HEK293 (cell line): ENCODE results near the gene ADCY3.

Experiments used
- CTCF ChIA-PET: fragments of 350-600 bp; formaldehyde crosslinking; extraction: SDS; loops from one replicate; lab custom pipeline; 2021; ENCODE audit warnings: antibody characterized with exemption; lab: Yijun Ruan, JAX
- POLR2A ChIA-PET: fragments of 300-600 bp; formaldehyde crosslinking; extraction: SDS; loops from one replicate; lab custom pipeline; 2020; ENCODE audit warnings: antibody characterized with exemption, inconsistent platforms; lab: Yijun Ruan, JAX
- H3K27ac ChIP-seq: fragments of 200-500 bp; sonication (Bioruptor generic); 2 replicates; pipeline ENCODE4 v1.5.1; 2014; ENCODE audit warnings: low read depth, low read length, control low read depth, inconsistent platforms; ENCODE audit errors: extremely low read depth
- H3K36me3 ChIP-seq, 2 experiments: fragments of 200-500 bp in 1 of 2; sonication (Bioruptor generic) in 1 of 2; 1 replicate in 1 of 2; 2 replicates in 1 of 2; pipeline ENCODE4 v1.5.1; 2014 to 2017; ENCODE audit warnings: inconsistent platforms in 2 of 2, low read length in 2 of 2; ENCODE audit not compliant: control insufficient read depth in 2 of 2, insufficient read depth in 1 of 2
- H3K4me1 ChIP-seq: fragments of 200-500 bp; sonication (Bioruptor generic); 2 replicates; pipeline ENCODE4 v1.5.1; 2014; ENCODE audit warnings: mild to moderate bottlenecking, low read length, inconsistent platforms; ENCODE audit not compliant: control insufficient read depth, insufficient read depth
- H3K4me3 ChIP-seq: 2 replicates; pipeline ENCODE4 v1.5.1; 2011; ENCODE audit warnings: low read depth, mild to moderate bottlenecking, control low read depth, low read length, moderate library complexity
- H3K9me3 ChIP-seq: fragments of 200-500 bp; sonication (Bioruptor generic); 2 replicates; pipeline ENCODE4 v1.5.1; 2014; ENCODE audit warnings: low read depth, low read length, inconsistent platforms; ENCODE audit not compliant: control insufficient read depth, insufficient read depth
- EGR2 ChIP-seq: fragments of 450-650 bp; formaldehyde crosslinking; IDR thresholded peaks from 2 replicates; pipeline ENCODE4 v1.5.1; 2016; ENCODE audit warnings: low read depth, missing biosample characterization, missing genetic modification characterization
- KLF1 ChIP-seq: fragments of 450-650 bp; formaldehyde crosslinking; IDR thresholded peaks from 2 replicates; pipeline ENCODE4 v1.5.1; 2016; ENCODE audit warnings: missing biosample characterization, missing genetic modification characterization
- KLF16 ChIP-seq: fragments of 450-650 bp; formaldehyde crosslinking; IDR thresholded peaks from 2 replicates; pipeline ENCODE4 v1.5.1; 2017; ENCODE audit warnings: missing biosample characterization, missing genetic modification characterization
- KLF9 ChIP-seq: fragments of 450-650 bp; formaldehyde crosslinking; IDR thresholded peaks from 2 replicates; pipeline ENCODE4 v1.5.1; 2016; ENCODE audit warnings: missing biosample characterization, missing genetic modification characterization, low read depth
- MYNN ChIP-seq: fragments of 450-650 bp; formaldehyde crosslinking; IDR thresholded peaks from 2 replicates; pipeline ENCODE4 v1.5.1; 2016; ENCODE audit warnings: missing biosample characterization, missing genetic modification characterization, borderline replicate concordance
- SALL2 ChIP-seq: fragments of 450-650 bp; formaldehyde crosslinking; IDR thresholded peaks from 2 replicates; pipeline ENCODE4 v1.5.0; 2017; ENCODE audit warnings: missing biosample characterization, mild to moderate bottlenecking, missing genetic modification characterization, borderline replicate concordance
- ZBTB1 ChIP-seq: fragments of 450-650 bp; formaldehyde crosslinking; IDR thresholded peaks from 2 replicates; pipeline ENCODE4 v1.5.1; 2016; ENCODE audit warnings: missing biosample characterization, missing genetic modification characterization
- ZBTB21 ChIP-seq: fragments of 450-650 bp; formaldehyde crosslinking; IDR thresholded peaks from 2 replicates; pipeline ENCODE4 v1.5.1; 2017; ENCODE audit warnings: missing biosample characterization, missing genetic modification characterization
- ZBTB48 ChIP-seq: fragments of 450-650 bp; formaldehyde crosslinking; IDR thresholded peaks from 2 replicates; pipeline ENCODE4 v1.5.1; 2016; ENCODE audit warnings: missing biosample characterization, missing genetic modification characterization
- ZNF112 ChIP-seq: fragments of 450-650 bp; formaldehyde crosslinking; IDR thresholded peaks from 2 replicates; pipeline ENCODE4 v1.5.0; 2017; ENCODE audit warnings: missing biosample characterization, missing genetic modification characterization
- ZNF114 ChIP-seq: fragments of 450-650 bp; formaldehyde crosslinking; IDR thresholded peaks from 2 replicates; pipeline ENCODE4 v1.5.0; 2017; ENCODE audit warnings: missing biosample characterization, missing genetic modification characterization
- ZNF202 ChIP-seq: fragments of 450-650 bp; formaldehyde crosslinking; IDR thresholded peaks from 2 replicates; pipeline ENCODE4 v1.5.1; 2016; ENCODE audit warnings: missing biosample characterization, missing genetic modification characterization, borderline replicate concordance
- ZNF214 ChIP-seq: fragments of 450-650 bp; formaldehyde crosslinking; IDR thresholded peaks from 2 replicates; pipeline ENCODE4 v1.5.1; 2017; ENCODE audit warnings: missing biosample characterization, mild to moderate bottlenecking, missing genetic modification characterization, borderline replicate concordance
- ZNF324 ChIP-seq: fragments of 450-650 bp; formaldehyde crosslinking; IDR thresholded peaks from 2 replicates; pipeline ENCODE4 v1.5.1; 2016; ENCODE audit warnings: missing biosample characterization, missing genetic modification characterization
- ZNF423 ChIP-seq: fragments of 450-650 bp; formaldehyde crosslinking; IDR thresholded peaks from 2 replicates; pipeline ENCODE4 v1.5.1; 2016; ENCODE audit warnings: missing biosample characterization, missing genetic modification characterization
- ZNF544 ChIP-seq: fragments of 450-650 bp; formaldehyde crosslinking; IDR thresholded peaks from 2 replicates; pipeline ENCODE4 v1.5.0; 2017; ENCODE audit warnings: missing biosample characterization, missing genetic modification characterization
- ZNF560 ChIP-seq: fragments of 450-650 bp; formaldehyde crosslinking; IDR thresholded peaks from 2 replicates; pipeline ENCODE4 v1.5.1; 2017; ENCODE audit warnings: missing biosample characterization, missing genetic modification characterization, borderline replicate concordance
- ZNF571 ChIP-seq: fragments of 450-650 bp; formaldehyde crosslinking; IDR thresholded peaks from 2 replicates; pipeline ENCODE4 v1.5.0; 2017; ENCODE audit warnings: missing biosample characterization, missing genetic modification characterization
- ZNF610 ChIP-seq: fragments of 450-650 bp; formaldehyde crosslinking; IDR thresholded peaks from 2 replicates; pipeline ENCODE4 v1.5.1; 2016; ENCODE audit warnings: missing biosample characterization, missing genetic modification characterization, borderline replicate concordance
- ZNF626 ChIP-seq: fragments of 450-650 bp; sonication (Bioruptor Pico); formaldehyde crosslinking; IDR thresholded peaks from 2 replicates; pipeline ENCODE4 v1.5.1; 2018; ENCODE audit warnings: missing biosample characterization, missing genetic modification characterization, inconsistent platforms
- ZNF664 ChIP-seq: fragments of 450-650 bp; formaldehyde crosslinking; IDR thresholded peaks from 2 replicates; pipeline ENCODE4 v1.5.1; 2016; ENCODE audit warnings: missing biosample characterization, missing genetic modification characterization
- ZNF776 ChIP-seq: fragments of 450-650 bp; formaldehyde crosslinking; IDR thresholded peaks from 2 replicates; pipeline ENCODE4 v1.5.0; 2017; ENCODE audit warnings: missing biosample characterization, missing genetic modification characterization, borderline replicate concordance
- ZNF791 ChIP-seq: fragments of 450-650 bp; formaldehyde crosslinking; IDR thresholded peaks from 2 replicates; pipeline ENCODE4 v1.5.1; 2016; ENCODE audit warnings: missing biosample characterization, missing genetic modification characterization
- ZNF792 ChIP-seq: fragments of 450-650 bp; formaldehyde crosslinking; IDR thresholded peaks from 2 replicates; pipeline ENCODE4 v1.5.1; 2016; ENCODE audit warnings: missing biosample characterization, missing genetic modification characterization
- ZNF843 ChIP-seq: fragments of 450-650 bp; formaldehyde crosslinking; IDR thresholded peaks from 2 replicates; pipeline ENCODE4 v1.5.1; 2016; ENCODE audit warnings: missing biosample characterization, missing genetic modification characterization
- TF ChIP-seq, protein P1 (sequence below): fragments of 450-650 bp; formaldehyde crosslinking; IDR thresholded peaks from 2 replicates; pipeline ENCODE4 v1.5.1; 2016; ENCODE audit warnings: missing biosample characterization, missing genetic modification characterization
- TF ChIP-seq, protein P2 (sequence below): fragments of 450-650 bp; formaldehyde crosslinking; IDR thresholded peaks from 2 replicates; pipeline ENCODE4 v1.5.1; 2017; ENCODE audit warnings: missing biosample characterization, missing genetic modification characterization
- TF ChIP-seq, protein P3 (sequence below): fragments of 450-650 bp; formaldehyde crosslinking; conservative IDR thresholded peaks from 2 replicates; pipeline ENCODE4 v1.5.1; 2016; ENCODE audit warnings: low read depth, missing biosample characterization, missing genetic modification characterization
- TF ChIP-seq, protein P4 (sequence below): fragments of 450-650 bp; formaldehyde crosslinking; IDR thresholded peaks from 2 replicates; pipeline ENCODE4 v1.5.1; 2016; ENCODE audit warnings: missing biosample characterization, missing genetic modification characterization

The ADCY3 gene

DNA sequence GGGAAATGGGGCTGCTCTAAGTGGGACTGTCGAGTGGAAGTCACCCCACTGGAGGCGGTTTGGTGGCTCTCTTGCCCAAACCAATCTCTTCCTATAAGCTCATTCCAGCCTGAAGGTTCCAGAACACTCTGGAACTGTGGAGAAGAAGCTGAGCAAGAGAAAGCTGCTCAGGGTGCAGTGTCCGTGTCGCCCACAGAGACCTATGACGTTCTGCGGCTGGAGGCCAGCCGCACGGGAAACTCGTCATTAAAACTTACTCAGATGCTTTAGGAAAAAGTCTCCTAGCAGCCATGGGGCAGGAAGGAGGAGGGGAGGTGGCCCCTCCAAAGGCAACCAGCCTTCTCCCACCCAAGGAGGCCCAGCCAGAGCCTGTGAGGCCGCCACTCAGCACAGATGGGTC lies 41.7 kb downstream of the ADCY3 start:
- Histone ChIP-seq H3K4me3 (no peak overlapping the region), H3K27ac (no peak overlapping the region), H3K4me1 (no peaks in the 10 kb centered on the region), H3K9me3 (no peaks in the 10 kb centered on the region), H3K36me3 (peaks cover 0 to 16% of the 10 kb centered on the region in 2 experiments; a peak in 1 of 3 replicates)
- CTCF ChIA-PET: interaction anchor here (0.7 kb wide), 1 partner anchor 713 kb away, joined by 4 read pairs; no protein-coding TSS in a partner anchor
- POLR2A ChIA-PET: no interaction called here
- TF ChIP-seq MYNN (no peak), ZNF114 (tag by site-specific recombination) (no peak), ZNF544 (no peak), ZNF626 (tag by site-specific recombination) (no peak), KLF1 (tag by site-specific recombination) (no peak), ZNF664 (no peak), ZNF571 (no peak), ZBTB48 (tag by site-specific recombination) (no peak), ZBTB1 (tag by site-specific recombination) (no peak), ZNF423 (no peak), ZNF776 (tag by site-specific recombination) (no peak), ZNF560 (tag by site-specific recombination) (no peak), ZNF324 (tag by site-specific recombination) (no peak), ZNF791 (no peak), KLF9 (tag by site-specific recombination) (no peak), ZNF202 (tag by site-specific recombination) (no peak), ZNF112 (no peak), ZNF214 (no peak), ZBTB21 (tag by site-specific recombination) (no peak)
- TF ChIP-seq, protein P1, sequence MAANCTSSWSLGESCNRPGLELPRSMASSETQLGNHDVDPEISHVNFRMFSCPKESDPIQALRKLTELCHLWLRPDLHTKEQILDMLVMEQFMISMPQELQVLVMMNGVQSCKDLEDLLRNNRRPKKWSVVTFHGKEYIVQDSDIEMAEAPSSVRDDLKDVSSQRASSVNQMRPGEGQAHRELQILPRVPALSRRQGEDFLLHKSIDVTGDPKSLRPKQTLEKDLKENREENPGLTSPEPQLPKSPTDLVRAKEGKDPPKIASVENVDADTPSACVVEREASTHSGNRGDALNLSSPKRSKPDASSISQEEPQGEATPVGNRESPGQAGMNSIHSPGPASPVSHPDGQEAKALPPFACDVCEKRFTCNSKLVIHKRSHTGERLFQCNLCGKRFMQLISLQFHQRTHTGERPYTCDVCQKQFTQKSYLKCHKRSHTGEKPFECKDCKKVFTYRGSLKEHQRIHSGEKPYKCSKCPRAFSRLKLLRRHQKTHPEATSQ: no peak

DNA sequence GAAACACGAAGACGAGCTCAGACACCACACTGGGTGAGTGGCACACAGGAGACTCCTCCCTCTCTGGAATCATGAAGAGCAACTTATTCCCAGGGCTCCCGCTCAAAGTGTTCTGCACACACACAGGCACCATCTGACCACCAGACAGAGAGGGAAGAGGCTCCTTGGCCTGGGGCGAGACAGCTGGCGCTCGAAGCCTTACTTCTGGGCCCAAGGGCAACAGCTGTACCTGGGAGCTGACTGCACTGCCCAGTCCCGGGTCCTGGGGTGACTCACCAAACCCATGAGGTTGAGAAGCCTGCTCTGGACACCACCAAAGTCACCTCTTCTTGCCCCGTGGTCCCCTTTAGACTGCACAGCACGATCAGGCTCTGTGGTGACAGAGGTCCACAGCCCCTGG lies 42.4 kb downstream of the ADCY3 start:
- POLR2A ChIA-PET: no interaction called here
- no peak overlapping the region for H3K27ac ChIP-seq
- H3K36me3 ChIP-seq: peaks cover 0 to 19% of the 10 kb centered on the region in 2 experiments; a peak in 1 of 3 replicates
- H3K9me3 ChIP-seq: no peaks in the 10 kb centered on the region
- CTCF ChIA-PET: no interaction called here
- no peak overlapping the region for H3K4me3 ChIP-seq
- H3K4me1 ChIP-seq: no peaks in the 10 kb centered on the region
- TF ChIP-seq ZNF560 (tag by site-specific recombination) (no peak), MYNN (no peak), SALL2 (tag by site-specific recombination) (no peak), KLF1 (tag by site-specific recombination) (no peak), ZNF610 (tag by site-specific recombination) (no peak), ZNF792 (tag by site-specific recombination) (no peak), EGR2 (tag by site-specific recombination) (no peak), ZNF843 (tag by site-specific recombination) (no peak), ZNF544 (no peak), KLF16 (tag by site-specific recombination) (no peak), ZNF626 (tag by site-specific recombination) (no peak)
- TF ChIP-seq, protein P2, sequence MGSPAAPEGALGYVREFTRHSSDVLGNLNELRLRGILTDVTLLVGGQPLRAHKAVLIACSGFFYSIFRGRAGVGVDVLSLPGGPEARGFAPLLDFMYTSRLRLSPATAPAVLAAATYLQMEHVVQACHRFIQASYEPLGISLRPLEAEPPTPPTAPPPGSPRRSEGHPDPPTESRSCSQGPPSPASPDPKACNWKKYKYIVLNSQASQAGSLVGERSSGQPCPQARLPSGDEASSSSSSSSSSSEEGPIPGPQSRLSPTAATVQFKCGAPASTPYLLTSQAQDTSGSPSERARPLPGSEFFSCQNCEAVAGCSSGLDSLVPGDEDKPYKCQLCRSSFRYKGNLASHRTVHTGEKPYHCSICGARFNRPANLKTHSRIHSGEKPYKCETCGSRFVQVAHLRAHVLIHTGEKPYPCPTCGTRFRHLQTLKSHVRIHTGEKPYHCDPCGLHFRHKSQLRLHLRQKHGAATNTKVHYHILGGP: no peak
- TF ChIP-seq, protein P3, sequence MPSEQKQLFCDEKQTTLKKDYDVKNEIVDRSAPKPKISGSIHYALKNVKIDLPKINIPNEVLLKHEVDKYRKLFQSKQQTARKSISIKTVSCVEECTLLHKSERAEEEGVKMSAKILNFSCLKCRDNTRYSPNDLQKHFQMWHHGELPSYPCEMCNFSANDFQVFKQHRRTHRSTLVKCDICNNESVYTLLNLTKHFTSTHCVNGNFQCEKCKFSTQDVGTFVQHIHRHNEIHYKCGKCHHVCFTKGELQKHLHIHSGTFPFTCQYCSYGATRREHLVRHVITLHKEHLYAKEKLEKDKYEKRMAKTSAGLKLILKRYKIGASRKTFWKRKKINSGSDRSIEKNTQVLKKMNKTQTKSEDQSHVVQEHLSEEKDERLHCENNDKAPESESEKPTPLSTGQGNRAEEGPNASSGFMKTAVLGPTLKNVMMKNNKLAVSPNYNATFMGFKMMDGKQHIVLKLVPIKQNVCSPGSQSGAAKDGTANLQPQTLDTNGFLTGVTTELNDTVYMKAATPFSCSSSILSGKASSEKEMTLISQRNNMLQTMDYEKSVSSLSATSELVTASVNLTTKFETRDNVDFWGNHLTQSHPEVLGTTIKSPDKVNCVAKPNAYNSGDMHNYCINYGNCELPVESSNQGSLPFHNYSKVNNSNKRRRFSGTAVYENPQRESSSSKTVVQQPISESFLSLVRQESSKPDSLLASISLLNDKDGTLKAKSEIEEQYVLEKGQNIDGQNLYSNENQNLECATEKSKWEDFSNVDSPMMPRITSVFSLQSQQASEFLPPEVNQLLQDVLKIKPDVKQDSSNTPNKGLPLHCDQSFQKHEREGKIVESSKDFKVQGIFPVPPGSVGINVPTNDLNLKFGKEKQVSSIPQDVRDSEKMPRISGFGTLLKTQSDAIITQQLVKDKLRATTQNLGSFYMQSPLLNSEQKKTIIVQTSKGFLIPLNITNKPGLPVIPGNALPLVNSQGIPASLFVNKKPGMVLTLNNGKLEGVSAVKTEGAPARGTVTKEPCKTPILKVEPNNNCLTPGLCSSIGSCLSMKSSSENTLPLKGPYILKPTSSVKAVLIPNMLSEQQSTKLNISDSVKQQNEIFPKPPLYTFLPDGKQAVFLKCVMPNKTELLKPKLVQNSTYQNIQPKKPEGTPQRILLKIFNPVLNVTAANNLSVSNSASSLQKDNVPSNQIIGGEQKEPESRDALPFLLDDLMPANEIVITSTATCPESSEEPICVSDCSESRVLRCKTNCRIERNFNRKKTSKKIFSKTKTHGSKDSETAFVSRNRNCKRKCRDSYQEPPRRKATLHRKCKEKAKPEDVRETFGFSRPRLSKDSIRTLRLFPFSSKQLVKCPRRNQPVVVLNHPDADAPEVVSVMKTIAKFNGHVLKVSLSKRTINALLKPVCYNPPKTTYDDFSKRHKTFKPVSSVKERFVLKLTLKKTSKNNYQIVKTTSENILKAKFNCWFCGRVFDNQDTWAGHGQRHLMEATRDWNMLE (tag by site-specific recombination): no peak
- TF ChIP-seq, protein P4, sequence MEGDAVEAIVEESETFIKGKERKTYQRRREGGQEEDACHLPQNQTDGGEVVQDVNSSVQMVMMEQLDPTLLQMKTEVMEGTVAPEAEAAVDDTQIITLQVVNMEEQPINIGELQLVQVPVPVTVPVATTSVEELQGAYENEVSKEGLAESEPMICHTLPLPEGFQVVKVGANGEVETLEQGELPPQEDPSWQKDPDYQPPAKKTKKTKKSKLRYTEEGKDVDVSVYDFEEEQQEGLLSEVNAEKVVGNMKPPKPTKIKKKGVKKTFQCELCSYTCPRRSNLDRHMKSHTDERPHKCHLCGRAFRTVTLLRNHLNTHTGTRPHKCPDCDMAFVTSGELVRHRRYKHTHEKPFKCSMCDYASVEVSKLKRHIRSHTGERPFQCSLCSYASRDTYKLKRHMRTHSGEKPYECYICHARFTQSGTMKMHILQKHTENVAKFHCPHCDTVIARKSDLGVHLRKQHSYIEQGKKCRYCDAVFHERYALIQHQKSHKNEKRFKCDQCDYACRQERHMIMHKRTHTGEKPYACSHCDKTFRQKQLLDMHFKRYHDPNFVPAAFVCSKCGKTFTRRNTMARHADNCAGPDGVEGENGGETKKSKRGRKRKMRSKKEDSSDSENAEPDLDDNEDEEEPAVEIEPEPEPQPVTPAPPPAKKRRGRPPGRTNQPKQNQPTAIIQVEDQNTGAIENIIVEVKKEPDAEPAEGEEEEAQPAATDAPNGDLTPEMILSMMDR (tag by site-specific recombination): no peak
